ENCODE measurements around the gene CDK1. TPM values are rescaled to one million over a fixed set of nuclear protein-coding genes. Genes with fewer than 3 reads are reported as not detected.

Gene CDK1
- total and polyA plus RNA-seq, 2 of the 8 experiments (the other 6 are each of a cell fraction or from before 2014, with no cell fraction given), result 29.4 to 111 TPM

DNA sequence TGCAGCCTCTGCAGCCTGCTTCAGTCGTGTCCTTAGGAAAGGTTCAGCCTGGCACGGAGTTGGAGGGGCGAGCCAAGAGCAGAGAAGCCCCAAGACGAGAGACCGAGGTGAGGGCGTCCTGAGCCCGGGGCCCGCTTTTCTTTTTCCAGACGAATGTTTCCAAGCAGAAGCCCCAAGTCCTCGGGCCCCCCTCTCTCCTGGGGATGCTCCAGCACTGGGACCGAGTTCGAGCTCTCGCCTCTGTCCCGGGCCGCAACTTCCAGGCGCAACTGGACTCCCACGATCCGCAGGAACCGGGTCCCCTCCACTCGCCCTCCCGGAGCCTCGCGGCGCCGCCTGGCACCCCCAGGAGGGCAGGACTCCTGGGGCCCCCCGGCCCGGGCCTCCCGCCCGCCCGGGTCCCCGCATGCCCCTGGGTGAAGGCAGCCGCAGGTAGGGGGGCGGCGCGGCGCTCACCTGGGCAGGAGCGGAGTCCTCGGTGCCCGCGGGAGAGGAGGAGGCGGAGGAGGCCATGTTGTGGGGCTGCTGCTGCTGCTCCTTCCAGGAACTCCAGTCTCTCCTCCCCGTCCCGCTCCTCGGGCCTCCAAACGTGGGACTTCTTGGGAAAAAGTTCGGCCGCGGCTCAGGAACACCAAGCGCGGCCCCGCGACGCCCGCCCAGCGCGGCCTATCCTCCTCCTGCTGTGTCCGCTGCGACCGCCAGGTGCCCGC, 45.3 kb upstream of the CDK1 start (continued):
- TF ChIP-seq TAF1 (IDR thresholded peaks at IDR 0.05; ENCODE audit: low read depth, low read length) (no peak; the same call in 1 of the 2 replicates), EGR1 (IDR thresholded peaks at IDR 0.05; ENCODE audit: borderline replicate concordance, low read depth, low read length) (no peak), EZH2 (IDR thresholded peaks at IDR 0.05; ENCODE audit: low read depth, low read length, severe bottlenecking) (no peak), SRF (IDR thresholded peaks at IDR 0.05; ENCODE audit: low read depth, low read length) (no peak), JUND (IDR thresholded peaks at IDR 0.05; ENCODE audit: low read length) (no peak), KDM4A (IDR thresholded peaks at IDR 0.05; ENCODE audit: low read depth, low read length, severe bottlenecking) (peak; percentile 61)

All from H1 (cell line).